Epithelial cell of proximal tubule (primary cell): ENCODE data around the gene TBC1D19. TPM values are rescaled to one million over a fixed set of nuclear protein-coding genes. Genes with fewer than 3 reads are reported as not detected.
"Not testable (repeated sequence)": the region's sequence is repeated elsewhere in the genome, so short reads cannot be mapped to it uniquely, and the experiment has no call there.

ENCODE experiments used
- DNase-seq: peaks from one replicate; pipeline ENCODE4 v3.0.0-alpha.2; 2011; ENCODE audit warnings: low read depth
- H3K4me3 ChIP-seq: 2 replicates; pipeline ENCODE4 v1.5.1; 2011; ENCODE audit warnings: low read depth, mild to moderate bottlenecking, low read length
- CTCF ChIP-seq: conservative IDR thresholded peaks from 2 replicates; pipeline ENCODE4 v1.5.1; 2012; ENCODE audit warnings: low read depth, mild to moderate bottlenecking, low read length
- total RNA-seq: library from RNA; depleted of rRNA; stranded (reverse); fragments of >200 nt; gene quantifications from 2 replicates; pipeline ENCODE4 v1.2.3, GENCODE V29; 2015

The TBC1D19 gene
- total RNA-seq, 1 donor from 2014 or later = 27.9 TPM

GRCh38 chr4:26583538-26583864, 383 bp upstream of the TBC1D19 start:
- H3K4me3 ChIP-seq = peak overlapping the region; percentile 81
- no peak for TF ChIP-seq CTCF
- DNase-seq = no peak

GRCh38 chr4:26584725-26585124, 841 bp downstream of the TBC1D19 start:
- no peak for TF ChIP-seq CTCF
- peak overlapping the region; percentile 81 for H3K4me3 ChIP-seq
- no peak for DNase-seq

GRCh38 chr4:26589705-26590104, 5.8 kb downstream of the TBC1D19 start:
- no peak overlapping the region for H3K4me3 ChIP-seq
- no peak for DNase-seq
- peak; percentile 21 for TF ChIP-seq CTCF

- peak; percentile 89 for DNase-seq
- H3K4me3 ChIP-seq = no peak overlapping the region
- no peak for TF ChIP-seq CTCF
Measured at GRCh38 chr4:26590639-26591038, 6.8 kb downstream of the TBC1D19 start.

- DNase-seq, H3K4me3 ChIP-seq: not testable (repeated sequence)
Measured at GRCh38 chr4:26593557-26593956, 9.7 kb downstream of the TBC1D19 start.

GRCh38 chr4:26594371-26594770, 10.5 kb downstream of the TBC1D19 start:
- no peak for DNase-seq
- TF ChIP-seq CTCF = no peak

GRCh38 chr4:26594778-26595177, 10.9 kb downstream of the TBC1D19 start:
- no peak for TF ChIP-seq CTCF
- no peak for DNase-seq

More at GRCh38 chr4:26594371-26594770, 10.5 kb downstream of the TBC1D19 start:
- no peak overlapping the region for H3K4me3 ChIP-seq

GRCh38 chr4:26596843-26597242, 13.0 kb downstream of the TBC1D19 start:
- H3K4me3 ChIP-seq = no peak overlapping the region
- DNase-seq = no peak
- no peak for TF ChIP-seq CTCF

More at GRCh38 chr4:26594778-26595177, 10.9 kb downstream of the TBC1D19 start:
- H3K4me3 ChIP-seq = no peak overlapping the region
